HTR-8/SVneo (cell line): ENCODE data around the gene ARL4A.

Experiments used
- DNase-seq: peaks from one replicate; pipeline ENCODE4 v3.0.0; 2011; ENCODE audit warnings: low spot score, mixed read lengths; ENCODE audit not compliant: insufficient read length
- FAIRE-seq: peaks from 2 replicates; lab custom pipeline; 2011; peaks lifted over from hg19 to GRCh38; lab: Jason Lieb, UNC

ARL4A gene

DNA sequence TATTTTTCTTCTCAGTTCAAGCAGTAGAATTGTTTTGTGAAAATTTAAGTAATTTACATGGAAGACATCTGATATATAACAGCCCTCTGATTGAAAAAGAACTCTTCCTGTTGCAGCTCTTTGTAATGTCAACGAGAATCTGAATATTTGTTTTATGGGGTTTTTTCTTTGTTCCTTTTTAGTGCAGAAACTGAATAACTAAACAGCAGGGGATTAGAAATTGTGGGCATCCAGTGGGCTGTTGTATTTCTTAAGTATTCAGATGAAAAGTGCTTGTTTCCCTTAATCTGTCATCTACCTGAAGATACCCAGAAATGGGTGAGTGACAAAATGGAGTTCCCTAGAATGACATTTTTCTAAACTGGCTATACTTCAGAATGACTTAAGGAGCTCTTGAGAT is 7.4 kb downstream of the ARL4A start:
- DNase-seq, result no peak
- FAIRE-seq, result no peak

DNA sequence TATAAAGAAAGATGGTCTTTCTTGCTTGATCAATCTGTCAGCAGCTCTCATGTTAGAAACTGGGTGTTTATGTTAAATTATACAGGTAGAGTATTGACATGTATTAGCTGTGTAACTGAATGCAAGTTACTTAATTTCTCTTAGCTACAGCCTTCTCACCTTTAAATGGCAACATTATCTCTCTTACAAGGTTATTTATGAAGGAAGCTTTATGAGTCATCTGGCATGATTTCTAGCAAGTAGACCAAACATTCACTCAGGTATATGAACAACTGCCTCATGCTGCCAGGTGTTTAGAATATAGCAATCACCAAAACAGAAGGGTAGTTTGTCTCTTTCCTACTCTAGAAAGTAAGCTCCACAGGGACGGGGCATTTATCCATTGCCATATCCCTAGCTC is 8.5 kb downstream of the ARL4A start:
- FAIRE-seq (no peak), DNase-seq (no peak)

DNA sequence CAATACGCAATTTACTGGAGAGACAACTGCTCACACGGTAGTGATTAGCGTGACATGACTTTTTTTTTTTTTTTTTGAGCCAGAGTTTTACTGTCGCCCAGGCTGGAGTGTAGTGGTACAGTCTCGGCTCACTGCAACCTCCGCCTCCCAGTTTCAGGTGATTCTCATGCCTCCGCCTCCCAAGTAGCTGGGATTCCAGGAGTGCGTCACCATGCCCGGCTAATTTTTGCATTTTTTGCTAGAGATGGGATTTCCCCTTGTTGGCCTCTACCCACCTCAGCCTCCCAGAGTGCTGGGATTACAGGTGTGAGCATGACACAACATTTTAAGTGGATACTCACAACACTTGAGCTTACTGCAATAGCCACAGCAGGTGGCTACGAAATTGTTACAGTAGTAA is 11.9 kb downstream of the ARL4A start:
- no peak for FAIRE-seq
- DNase-seq, result no peak

DNA sequence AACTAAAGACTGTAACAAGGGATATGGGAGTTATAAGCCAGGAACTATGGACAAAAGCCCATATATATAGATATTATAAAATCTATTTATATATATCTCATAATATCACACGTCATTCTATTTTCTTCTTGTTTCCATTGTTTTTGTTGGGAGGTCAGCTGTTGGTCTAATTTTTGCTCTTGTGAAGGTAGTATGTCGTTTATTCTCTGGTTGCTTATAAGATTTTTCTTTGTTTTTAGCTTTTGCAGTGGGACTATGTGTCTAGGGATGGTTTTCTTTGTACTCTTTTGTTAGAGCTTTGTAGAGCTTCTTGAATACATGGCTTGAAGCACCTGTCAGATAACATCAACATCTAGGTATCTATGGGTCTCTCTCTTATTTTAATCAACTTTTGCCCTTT is 14.0 kb downstream of the ARL4A start:
- no peak for FAIRE-seq
- DNase-seq, result no peak

DNA sequence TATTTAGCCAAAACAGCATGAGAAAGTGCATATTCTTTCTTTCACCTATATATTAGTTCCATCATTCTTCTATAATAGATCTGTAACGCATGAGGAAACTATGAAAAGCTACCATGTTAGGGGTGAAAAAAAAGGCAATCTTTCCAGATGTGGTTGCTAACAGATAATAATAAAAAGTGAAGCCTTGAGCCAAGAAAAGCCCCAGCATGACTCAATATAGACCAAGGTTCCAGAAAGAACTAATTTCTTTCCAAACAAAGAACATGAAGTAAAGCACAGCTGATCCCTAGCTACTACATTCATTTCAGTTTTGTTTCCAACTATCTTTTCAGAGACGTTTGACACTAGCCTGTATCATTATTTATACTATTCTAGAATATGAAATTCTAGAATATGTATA is 16.4 kb downstream of the ARL4A start:
- DNase-seq (no peak), FAIRE-seq (no peak)

DNA sequence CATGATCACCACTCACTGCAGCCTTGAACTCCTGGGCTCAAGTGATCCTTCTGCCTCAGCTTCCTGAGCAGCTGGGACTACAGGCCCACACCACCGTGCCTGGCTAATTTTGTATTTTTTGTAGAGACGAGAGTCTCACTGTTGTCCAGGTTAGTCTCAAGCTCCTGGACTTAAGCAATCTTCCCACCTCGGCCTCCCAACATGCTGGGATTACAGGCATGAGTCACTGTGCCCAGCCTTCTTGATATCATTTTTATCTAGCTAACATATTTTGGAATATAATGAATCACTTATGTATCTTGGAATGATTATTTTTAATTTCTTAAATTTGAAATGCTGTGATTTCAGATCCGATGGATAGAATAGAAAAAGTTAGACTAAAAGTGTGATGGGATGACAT is 18.4 kb downstream of the ARL4A start:
- no peak for FAIRE-seq
- no peak for DNase-seq

DNA sequence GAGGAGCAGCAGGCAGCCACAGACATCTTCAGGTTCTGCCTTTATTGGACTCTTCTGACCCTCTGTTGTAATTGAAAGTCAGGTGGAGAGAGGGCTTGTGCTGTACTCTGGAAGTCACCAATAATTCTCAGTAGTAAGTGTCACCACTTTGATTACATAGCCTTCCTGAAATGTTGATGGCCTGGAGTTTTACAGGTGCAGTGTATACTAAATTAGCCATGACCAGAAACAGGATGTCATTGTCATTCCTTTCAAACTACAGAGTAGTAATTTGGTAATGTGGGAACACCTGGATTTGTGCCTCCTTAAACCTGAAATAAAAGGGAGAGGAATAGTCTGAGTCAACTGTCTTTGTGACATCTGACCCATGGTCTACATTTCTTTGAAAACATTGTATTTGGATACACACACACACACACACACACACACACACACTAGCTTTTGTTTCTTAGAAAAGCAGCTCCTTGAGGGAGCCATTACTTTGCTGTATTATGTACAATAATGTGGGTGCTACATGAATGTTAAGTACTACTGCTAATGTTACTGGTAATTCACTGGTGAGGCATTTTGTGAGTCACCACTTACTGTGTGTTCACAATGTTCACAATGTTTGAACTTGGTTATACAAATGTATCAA is 19.6 kb downstream of the ARL4A start:
- FAIRE-seq (no peak), DNase-seq (peak; percentile 17)

DNA sequence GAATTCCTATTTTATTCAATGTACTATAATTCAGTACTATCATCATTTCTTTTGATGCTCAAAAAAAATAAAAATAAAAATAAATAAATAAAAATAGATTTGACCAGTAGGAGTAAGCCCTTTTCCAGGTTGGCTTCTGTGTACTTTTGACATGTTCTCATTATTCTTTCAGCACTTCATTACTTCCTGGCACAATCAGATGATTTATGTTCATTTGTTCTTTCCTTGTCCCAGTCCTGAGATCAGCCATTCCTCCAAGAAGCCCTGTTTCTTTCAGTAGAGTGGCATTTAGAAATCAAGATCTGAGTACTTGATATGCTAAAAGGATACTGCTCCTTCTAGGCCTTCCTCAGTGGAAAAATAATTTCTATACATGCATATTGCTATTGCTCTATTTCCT is 20.9 kb downstream of the ARL4A start:
- FAIRE-seq (no peak), DNase-seq (no peak)

DNA sequence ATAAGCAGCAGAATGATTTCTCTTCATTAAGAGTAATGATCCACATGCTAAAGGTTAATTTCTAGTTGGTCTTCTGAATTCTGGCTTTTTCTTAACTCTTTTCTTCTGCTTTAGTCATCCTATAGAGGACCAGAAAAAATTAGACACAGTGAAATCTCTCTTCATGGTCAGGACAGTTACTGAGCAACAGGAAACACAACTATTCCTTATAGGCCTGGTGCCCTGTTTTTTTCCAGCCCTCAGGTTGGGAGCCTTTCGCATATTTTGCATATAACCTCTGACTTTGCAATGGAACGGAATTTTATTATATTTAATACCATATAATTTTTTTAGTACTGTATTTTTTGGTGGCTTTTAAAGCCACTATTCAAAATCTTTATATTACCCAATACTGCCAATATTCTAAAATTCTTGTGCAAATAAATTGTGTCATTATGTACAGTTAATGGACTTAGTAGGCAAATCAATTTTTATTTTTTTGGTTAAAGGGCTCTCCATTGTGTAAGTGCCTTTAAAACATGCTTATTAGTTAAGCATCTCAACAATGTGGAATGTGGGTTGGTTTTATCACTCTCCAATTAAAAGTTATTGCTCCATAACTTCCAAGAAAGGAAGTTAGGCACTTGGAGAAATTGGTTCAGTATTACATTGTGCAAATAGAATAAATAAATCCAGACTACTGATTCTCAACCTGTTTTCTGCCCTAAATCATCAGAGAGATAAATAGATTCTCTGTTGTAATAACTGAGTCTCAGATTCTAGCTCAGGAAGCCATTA is 22.5 kb downstream of the ARL4A start:
- DNase-seq (peak; percentile 13), FAIRE-seq (no peak)

DNA sequence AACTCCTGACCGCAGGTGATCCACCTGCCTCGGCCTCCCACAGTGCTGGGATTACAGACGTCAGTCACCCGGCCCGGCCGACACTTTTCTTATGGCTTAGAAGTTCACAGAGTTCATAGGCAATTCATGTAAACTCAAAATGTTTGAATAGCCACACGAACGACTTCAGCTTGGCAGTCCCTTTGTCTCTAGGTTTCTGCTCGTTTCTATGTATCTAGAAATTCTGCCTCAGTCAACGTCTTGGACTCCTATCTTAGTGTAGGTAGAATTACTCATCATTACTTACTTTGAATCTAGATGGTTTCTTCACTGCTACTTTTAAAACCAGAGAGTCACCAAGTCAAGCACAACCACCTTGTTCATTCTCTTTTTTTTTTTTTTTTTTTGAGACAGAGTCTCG is 23.7 kb downstream of the ARL4A start:
- FAIRE-seq, result no peak

DNA sequence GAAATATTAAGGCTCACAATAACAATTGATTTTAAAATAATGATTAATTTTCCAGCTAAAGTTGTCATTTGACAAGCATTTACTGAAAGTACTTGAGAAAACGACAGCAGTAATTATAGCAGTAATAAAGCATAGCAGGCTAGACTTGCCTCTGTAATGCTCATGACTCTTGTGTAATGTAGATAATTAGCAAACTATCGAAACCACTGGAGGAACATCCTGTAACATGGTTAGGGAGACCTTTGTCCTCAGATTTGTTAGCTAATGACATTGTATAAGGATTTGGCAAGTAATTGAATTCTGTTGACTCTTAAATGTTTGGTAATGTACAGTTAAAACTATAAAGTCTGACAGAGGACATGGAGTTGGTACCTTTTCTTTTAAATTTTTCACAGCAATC is 24.8 kb downstream of the ARL4A start:
- DNase-seq (no peak), FAIRE-seq (no peak)

More for the DNA sequence above, 23.7 kb downstream of the ARL4A start:
- DNase-seq, result no peak

DNA sequence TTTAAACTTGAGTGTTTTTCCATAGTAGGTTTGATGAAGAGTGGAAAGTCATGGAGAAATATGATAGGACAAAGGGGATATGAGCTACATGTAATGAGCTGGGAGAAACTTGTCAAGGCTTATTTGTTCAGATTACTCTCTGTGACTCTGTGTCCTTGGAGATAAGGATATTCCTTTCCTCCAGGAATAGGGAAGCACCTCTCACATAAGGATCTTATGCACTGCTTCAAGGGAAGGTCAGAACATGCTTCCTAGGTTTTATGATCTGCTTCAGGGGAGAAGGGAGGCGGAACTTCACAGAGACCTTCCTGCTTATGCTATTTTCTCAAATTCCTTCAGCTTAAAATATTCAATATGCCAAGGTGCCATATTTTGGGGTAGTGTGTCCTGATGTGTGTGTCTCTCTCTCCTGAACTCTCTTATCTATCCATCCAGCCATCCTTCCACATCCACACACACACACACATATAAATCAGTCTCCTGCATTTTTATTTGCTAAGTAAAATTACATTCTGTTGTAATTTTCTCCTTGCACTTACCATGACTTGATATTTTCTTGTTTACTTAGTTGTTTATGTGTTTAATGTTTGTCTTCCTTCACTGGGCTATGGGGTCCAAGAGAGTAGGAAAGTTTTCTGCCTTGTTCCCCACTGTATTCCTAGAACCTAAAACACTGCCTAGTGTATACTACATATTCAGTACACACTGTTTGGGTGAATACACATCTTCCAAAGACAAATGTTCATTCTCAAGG is 26.4 kb downstream of the ARL4A start:
- DNase-seq (no peak), FAIRE-seq (no peak)

DNA sequence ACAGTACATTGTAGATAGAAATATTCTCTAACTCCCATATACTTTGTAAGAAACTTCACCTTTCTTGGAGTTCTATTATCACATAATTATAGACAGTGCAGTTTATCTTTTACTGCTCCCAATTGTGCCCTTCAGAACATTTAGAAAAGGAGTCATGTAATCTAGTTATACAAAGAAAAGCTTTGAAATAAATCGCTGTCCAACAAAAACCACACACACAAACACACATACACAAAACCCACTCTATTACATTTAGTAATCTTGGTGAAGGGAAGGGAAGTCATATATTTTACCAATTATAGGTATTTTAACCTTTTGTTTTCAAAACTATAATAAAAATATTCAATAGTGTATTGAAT is 26.9 kb downstream of the ARL4A start:
- no peak for FAIRE-seq
- DNase-seq, result no peak

DNA sequence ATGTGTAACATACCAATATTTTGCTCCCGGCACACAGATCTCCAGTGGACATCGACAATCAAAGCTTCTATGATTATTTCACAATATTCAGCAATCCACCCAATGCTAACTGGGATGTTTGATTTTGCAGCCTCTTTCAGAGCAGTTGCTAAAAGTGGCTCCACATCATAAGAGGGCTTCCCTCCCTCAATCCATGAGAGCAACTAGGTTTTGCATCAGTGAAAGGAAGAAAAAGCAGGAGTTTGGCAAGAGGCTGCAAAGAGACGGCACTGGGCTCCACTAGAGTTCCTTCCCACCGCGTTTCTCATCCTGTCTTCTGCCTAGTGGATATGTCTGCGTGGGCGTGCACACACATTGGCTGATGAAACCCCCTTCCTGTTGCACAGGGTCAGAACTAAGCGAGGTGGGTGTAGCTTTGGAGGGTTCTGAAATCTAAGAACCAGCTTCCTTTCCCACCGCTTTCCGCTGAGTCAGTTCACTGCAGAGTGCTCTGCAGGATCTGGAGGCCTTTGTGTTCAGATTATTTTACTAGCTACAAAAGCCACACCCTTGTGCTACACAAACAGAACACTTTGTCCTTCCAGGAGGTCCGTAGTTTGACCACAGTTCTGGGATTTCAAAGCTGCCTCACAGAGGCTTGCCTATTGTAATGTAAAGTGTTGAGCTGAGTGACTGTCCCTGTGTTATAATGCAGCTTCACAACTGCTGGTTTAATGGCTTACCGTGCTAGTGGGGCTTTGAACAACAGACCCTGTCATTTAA is 28.1 kb downstream of the ARL4A start:
- DNase-seq, result peak; percentile 51
- FAIRE-seq, result no peak

DNA sequence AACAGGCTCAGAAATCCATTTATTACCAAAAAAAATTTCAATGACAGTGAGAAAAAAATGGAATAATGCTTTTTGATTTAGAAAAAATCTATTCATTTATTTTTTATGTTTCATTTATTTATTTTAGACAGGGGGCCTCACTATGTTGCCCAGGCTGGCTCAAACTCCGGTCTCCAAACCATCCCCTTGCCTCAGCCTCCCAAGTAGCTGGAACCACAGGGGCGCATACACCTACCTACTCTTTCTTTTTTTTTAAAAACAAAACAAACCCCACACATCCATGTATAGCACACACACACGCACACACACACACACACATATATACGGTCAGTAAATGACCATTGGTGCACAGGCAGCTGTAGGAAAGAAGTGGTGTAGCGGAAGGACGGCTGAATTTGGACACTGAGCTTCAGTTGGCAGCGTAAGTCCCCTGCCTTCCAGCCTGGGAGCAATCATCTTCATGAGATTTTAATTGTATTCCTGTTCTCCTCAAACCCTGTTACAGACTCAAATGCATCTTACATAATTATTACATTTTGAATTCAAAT is 28.8 kb downstream of the ARL4A start:
- no peak for FAIRE-seq
- no peak for DNase-seq

DNA sequence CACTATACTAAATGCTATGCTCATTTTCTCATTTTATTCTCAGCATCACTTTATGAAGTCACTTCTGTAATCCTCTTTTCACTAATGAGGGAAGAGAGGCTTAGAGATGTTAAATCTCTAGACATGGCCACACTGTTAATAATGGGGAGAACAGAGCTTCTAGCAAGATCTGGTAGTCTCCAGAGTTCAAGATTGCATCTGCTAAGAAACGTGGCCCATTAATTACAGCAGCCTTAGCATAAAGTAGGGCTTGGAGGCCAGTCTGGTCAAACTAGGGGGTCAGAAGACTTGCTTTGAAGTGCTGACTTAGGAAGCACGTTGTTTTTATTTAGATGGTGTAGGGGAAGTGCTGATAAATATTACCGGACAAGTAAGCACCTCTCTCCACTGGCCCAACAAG is 29.3 kb downstream of the ARL4A start:
- FAIRE-seq (no peak), DNase-seq (no peak)

DNA sequence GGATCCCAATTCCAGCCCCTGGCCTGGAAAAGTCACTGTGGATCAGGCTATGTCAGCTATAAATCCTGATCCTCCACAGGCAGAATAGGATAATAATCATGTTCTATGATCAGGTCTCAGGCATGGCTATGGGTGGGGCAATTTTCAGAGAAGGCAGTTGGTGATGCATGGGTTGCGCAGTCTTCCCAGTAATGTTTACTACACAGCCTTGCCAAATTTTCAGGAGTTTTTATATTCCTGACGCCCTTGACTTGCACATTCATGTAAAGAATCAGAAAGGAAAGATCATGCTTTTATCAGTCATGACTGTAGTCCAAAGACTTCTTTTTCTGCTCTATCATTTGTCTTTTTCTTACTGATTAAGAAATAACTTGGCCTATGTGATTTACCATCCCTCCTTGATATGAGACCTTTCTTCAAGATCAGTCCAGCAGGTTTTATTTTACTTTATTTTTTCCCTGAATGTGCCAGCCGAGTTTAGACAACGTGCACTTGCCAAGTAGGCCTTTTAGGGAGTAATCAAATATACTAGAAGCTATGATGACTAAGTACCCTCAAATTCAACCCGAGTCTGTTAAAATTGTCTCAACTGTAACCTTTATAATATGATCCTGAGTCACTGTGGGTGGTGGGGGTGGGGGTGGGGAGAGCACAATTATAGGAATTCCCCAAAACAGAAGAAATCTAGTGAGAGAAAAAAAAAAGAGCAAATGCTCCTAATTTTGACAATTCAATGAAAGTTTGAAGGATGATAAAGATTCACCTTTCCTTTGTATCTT is 31.9 kb downstream of the ARL4A start:
- no peak for FAIRE-seq
- peak; percentile 22 for DNase-seq

DNA sequence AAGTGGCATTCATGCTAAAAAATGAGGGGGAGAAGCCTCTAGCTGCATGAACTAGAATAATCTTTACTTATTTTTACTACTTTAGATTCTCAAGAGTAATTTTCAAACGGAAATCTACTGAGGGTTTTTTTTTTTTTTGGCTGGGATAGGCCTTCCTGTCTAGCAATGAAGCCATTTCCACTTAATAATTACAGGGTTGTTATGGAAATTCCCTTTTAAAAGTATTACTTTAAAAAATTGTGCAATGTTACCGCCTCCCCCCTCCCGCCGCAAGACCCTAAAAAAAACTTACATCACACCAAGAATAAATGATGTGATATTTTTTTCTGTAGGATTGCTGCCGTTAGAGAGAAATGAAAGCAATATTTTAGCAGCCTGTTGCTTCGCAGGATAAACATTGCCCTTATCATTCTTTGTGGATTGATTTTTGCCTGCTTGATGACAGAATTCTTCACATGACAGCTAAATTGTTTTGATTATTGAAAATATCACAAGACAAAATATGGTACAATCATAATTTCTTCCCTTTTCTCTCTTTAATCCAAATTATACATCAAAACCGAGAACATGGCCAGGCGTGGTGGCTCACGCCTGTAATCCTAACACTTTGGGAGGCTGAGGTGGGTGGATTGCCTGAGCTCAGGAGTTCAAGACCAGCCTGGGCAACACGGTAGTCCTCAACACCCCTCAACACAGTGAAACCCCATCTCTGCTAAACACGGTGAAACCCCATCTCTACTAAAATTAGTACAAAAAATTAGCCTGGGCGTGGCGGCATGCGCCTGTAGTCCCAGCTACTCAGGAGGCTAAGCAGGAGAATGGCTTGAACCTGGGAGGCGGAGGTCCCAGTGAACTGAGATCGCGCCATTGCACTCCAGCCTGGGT is 32.8 kb downstream of the ARL4A start:
- no peak for FAIRE-seq
- DNase-seq, result no peak
